Muscle layer of colon (tissue), 2 donors: ENCODE results near the gene MYO1B.

Source experiments
- H3K27ac ChIP-seq: one replicate; pipeline ENCODE4 v1.7.0; 2013; ENCODE audit warnings: low read depth, mild to moderate bottlenecking, low read length, moderate library complexity
- H3K27me3 ChIP-seq, 2 donors: one replicate each; pipeline ENCODE4 v1.7.0; 2013; ENCODE audit warnings: low read length in 2 of 2, mild to moderate bottlenecking in 2 of 2; ENCODE audit not compliant: insufficient read depth in 2 of 2, control insufficient read depth in 1 of 2
- H3K36me3 ChIP-seq: one replicate; pipeline ENCODE4 v1.7.0; 2013; ENCODE audit warnings: mild to moderate bottlenecking, low read length; ENCODE audit not compliant: insufficient read depth
- H3K4me1 ChIP-seq: one replicate; pipeline ENCODE4 v1.7.0; 2013; ENCODE audit warnings: mild to moderate bottlenecking, low read length; ENCODE audit not compliant: insufficient read depth
- H3K4me3 ChIP-seq, 2 donors: one replicate each; pipeline ENCODE4 v1.7.0; 2013; ENCODE audit warnings: low read length in 2 of 2, low read depth in 1 of 2, mild to moderate bottlenecking in 1 of 2, moderate library complexity in 1 of 2
- H3K9ac ChIP-seq: one replicate; pipeline ENCODE4 v1.7.0; 2013; ENCODE audit warnings: low read length
- H3K9me3 ChIP-seq: one replicate; pipeline ENCODE4 v1.7.0; 2013; ENCODE audit warnings: mild to moderate bottlenecking, low read length
- donor health status: abdominal sarcoma.
- donor health status: Adenocarcinoma of cecum.

Gene MYO1B

DNA sequence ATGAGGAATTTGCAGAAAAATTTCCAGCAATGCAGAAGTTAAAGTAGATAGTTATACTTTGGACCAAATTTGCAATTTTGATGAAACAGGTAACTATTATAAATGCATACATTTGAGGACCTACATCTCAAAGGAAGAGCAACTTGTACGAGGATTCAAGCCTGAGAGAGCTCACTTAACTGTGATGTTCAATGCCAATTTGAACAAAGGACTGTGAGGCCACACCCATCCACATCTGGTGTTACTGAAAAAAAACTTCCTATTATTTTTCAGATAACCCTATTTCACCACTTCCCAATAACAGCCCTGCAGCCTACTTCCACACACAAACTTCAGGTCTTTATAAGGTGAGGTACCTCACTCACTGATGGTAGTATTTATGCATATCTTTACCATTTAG lies 229.3 kb downstream of the MYO1B start:
- H3K4me3 ChIP-seq = no peak overlapping the region
- H3K9ac ChIP-seq = no peak overlapping the region
- no peaks in the 10 kb centered on the region for H3K36me3 ChIP-seq
- no peaks in the 10 kb centered on the region for H3K9me3 ChIP-seq
- H3K27me3 ChIP-seq = no peaks in the 10 kb centered on the region
- no peaks in the 10 kb centered on the region for H3K4me1 ChIP-seq
- no peak overlapping the region for H3K27ac ChIP-seq
